Ishikawa (cell line): Measurements from ENCODE around the gene ENO1.

ENCODE experiments used
- CREB1 ChIP-seq: IDR thresholded peaks from 2 replicates; pipeline ENCODE4 v1.6.1; 2012; ENCODE audit warnings: low read depth
- EGR1 ChIP-seq: IDR thresholded peaks from 2 replicates; pipeline ENCODE4 v1.6.1; 2012
- EP300 ChIP-seq: IDR thresholded peaks from 2 replicates; pipeline ENCODE4 v1.6.1; 2012; ENCODE audit warnings: borderline replicate concordance
- YY1 ChIP-seq: IDR thresholded peaks from 2 replicates; pipeline ENCODE4 v1.6.1; 2012; ENCODE audit warnings: low read depth
- TF ChIP-seq, protein P1 (sequence below): IDR thresholded peaks from 2 replicates; pipeline ENCODE4 v1.6.1; 2012; ENCODE audit warnings: low read depth, mild to moderate bottlenecking

DNA sequence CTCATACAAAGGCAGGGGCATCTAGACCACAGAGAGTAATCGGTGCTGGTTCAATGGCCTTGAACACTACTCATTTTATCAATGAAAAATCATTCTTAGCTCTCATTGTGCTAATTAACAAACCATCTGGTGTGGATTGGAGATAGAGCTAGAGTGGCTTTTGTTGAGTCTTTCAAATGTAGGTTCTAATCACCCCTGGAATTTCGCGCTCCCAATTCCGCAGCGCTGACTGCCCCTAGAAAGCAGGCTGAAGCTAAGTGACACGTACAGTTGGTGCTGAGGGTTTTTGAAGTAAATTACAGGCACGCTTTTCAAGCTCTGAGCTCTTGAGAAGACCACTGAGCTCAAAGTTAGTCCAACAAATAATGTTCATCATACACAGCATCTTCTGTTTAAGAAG is 36.0 kb upstream of the ENO1 start:
- TF ChIP-seq YY1 (no peak), EP300 (no peak), CREB1 (no peak), EGR1 (no peak)
- TF ChIP-seq, protein P1, sequence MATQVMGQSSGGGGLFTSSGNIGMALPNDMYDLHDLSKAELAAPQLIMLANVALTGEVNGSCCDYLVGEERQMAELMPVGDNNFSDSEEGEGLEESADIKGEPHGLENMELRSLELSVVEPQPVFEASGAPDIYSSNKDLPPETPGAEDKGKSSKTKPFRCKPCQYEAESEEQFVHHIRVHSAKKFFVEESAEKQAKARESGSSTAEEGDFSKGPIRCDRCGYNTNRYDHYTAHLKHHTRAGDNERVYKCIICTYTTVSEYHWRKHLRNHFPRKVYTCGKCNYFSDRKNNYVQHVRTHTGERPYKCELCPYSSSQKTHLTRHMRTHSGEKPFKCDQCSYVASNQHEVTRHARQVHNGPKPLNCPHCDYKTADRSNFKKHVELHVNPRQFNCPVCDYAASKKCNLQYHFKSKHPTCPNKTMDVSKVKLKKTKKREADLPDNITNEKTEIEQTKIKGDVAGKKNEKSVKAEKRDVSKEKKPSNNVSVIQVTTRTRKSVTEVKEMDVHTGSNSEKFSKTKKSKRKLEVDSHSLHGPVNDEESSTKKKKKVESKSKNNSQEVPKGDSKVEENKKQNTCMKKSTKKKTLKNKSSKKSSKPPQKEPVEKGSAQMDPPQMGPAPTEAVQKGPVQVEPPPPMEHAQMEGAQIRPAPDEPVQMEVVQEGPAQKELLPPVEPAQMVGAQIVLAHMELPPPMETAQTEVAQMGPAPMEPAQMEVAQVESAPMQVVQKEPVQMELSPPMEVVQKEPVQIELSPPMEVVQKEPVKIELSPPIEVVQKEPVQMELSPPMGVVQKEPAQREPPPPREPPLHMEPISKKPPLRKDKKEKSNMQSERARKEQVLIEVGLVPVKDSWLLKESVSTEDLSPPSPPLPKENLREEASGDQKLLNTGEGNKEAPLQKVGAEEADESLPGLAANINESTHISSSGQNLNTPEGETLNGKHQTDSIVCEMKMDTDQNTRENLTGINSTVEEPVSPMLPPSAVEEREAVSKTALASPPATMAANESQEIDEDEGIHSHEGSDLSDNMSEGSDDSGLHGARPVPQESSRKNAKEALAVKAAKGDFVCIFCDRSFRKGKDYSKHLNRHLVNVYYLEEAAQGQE = no peak
